Measurements from ENCODE around the gene ENTPD7.

The ENTPD7 gene

GRCh38 chr10:99754670-99755069 lies 95.4 kb downstream of the ENTPD7 start:
- DNase-seq, result no peak
